H1 (cell line): ENCODE measurements around the gene ZGLP1. TPM values are rescaled to one million over a fixed set of nuclear protein-coding genes. Genes with fewer than 3 reads are reported as not detected.

Source experiments
- CTCF ChIA-PET: fragments of 300-600 bp; sonication (Branson Sonifier 250); formaldehyde crosslinking; loops from one replicate; lab custom pipeline; 2021; ENCODE audit not compliant: partially characterized antibody; lab: Charles Lee
- POLR2A ChIA-PET: fragments of 300-600 bp; sonication (Branson Sonifier 250); formaldehyde crosslinking; loops from one replicate; lab custom pipeline; 2021; ENCODE audit warnings: inconsistent platforms; ENCODE audit not compliant: partially characterized antibody; lab: Charles Lee
- DNase-seq, 2 experiments: peaks; one replicate each; pipeline versions ENCODE4 v3.0.0 to v3.0.0-alpha.2; 2010 to 2022; ENCODE audit warnings: low spot score in 2 of 2, low read depth in 1 of 2, mixed read lengths in 1 of 2
- FAIRE-seq: peaks from 2 replicates; lab custom pipeline; 2011; peaks lifted over from hg19 to GRCh38; lab: Jason Lieb, UNC
- H2AFZ ChIP-seq: 2 replicates; pipeline ENCODE4 v1.8.1; 2012; ENCODE audit warnings: low read length, inconsistent platforms
- H2AK5ac ChIP-seq: 2 replicates; pipeline ENCODE4 v1.6.1; 2013; ENCODE audit warnings: low read depth, low read length
- H2BK120ac ChIP-seq: replicated peaks from 2 replicates; pipeline ENCODE3; 2013; ENCODE audit warnings: low read depth, low read length, inconsistent platforms
- H2BK12ac ChIP-seq: 2 replicates; pipeline ENCODE4 v1.6.1; 2013; ENCODE audit warnings: low read depth, low read length
- H2BK15ac ChIP-seq: 2 replicates; pipeline ENCODE4 v1.6.1; 2013; ENCODE audit warnings: low read length
- H2BK20ac ChIP-seq: 2 replicates; pipeline ENCODE4 v1.6.1; 2013; ENCODE audit warnings: low read length
- H2BK5ac ChIP-seq: 2 replicates; pipeline ENCODE4 v1.6.1; 2013; ENCODE audit warnings: low read depth, low read length
- H3K14ac ChIP-seq: 2 replicates; pipeline ENCODE4 v1.6.1; 2013; ENCODE audit warnings: inconsistent platforms; ENCODE audit not compliant: insufficient read length
- H3K18ac ChIP-seq: 2 replicates; pipeline ENCODE4 v1.6.1; 2013; ENCODE audit warnings: low read length; ENCODE audit errors: extremely low read depth
- H3K23ac ChIP-seq: 2 replicates; pipeline ENCODE4 v1.6.1; 2013; ENCODE audit warnings: inconsistent platforms; ENCODE audit not compliant: insufficient read length
- H3K23me2 ChIP-seq: 2 replicates; pipeline ENCODE4 v1.6.1; 2013; ENCODE audit warnings: low read depth, low read length
- H3K27ac ChIP-seq: 2 replicates; pipeline ENCODE4 v1.6.1; 2011; ENCODE audit warnings: low read depth, low read length, inconsistent platforms
- H3K27me3 ChIP-seq, 4 experiments: replicated peaks in 1 of 4; 1 replicate in 1 of 4; 2 replicates in 3 of 4; pipeline versions ENCODE4 v1.6.1 to v1.8.1; 2011 to 2013; ENCODE audit warnings: low read length in 3 of 4, mild to moderate bottlenecking in 3 of 4, inconsistent platforms in 2 of 4, mixed read lengths in 2 of 4, moderate library complexity in 1 of 4; ENCODE audit not compliant: control insufficient read depth in 3 of 4, insufficient read depth in 3 of 4; ENCODE audit errors: extremely low read depth in 1 of 4
- H3K36me3 ChIP-seq, 4 experiments: 2 replicates each; pipeline versions ENCODE4 v1.6.1 to v1.8.1; 2011 to 2013; ENCODE audit warnings: mild to moderate bottlenecking in 4 of 4, low read length in 3 of 4, moderate library complexity in 2 of 4, control low read depth in 1 of 4, inconsistent platforms in 1 of 4; ENCODE audit not compliant: insufficient read depth in 4 of 4, control insufficient read depth in 2 of 4
- H3K4ac ChIP-seq: replicated peaks from 2 replicates; pipeline ENCODE3; 2013; ENCODE audit warnings: low read length, low read depth, mixed read lengths, inconsistent platforms; ENCODE audit not compliant: insufficient read length
- H3K4me1 ChIP-seq, 4 experiments: replicated peaks in 1 of 4; 1 replicate in 1 of 4; 2 replicates in 3 of 4; pipeline versions ENCODE4 v1.6.1 to v1.8.1; 2011 to 2013; ENCODE audit warnings: low read length in 3 of 4, inconsistent platforms in 2 of 4, mixed read lengths in 1 of 4; ENCODE audit not compliant: insufficient read depth in 4 of 4, control insufficient read depth in 3 of 4
- H3K4me2 ChIP-seq, 2 experiments: 2 replicates each; pipeline versions ENCODE4 v1.6.1 to v1.8.1; 2011 to 2013; ENCODE audit warnings: low read depth in 2 of 2, low read length in 2 of 2, control low read depth in 1 of 2, inconsistent platforms in 1 of 2, mild to moderate bottlenecking in 1 of 2; ENCODE audit not compliant: insufficient read depth in 1 of 2
- H3K4me3 ChIP-seq, 4 experiments: fragments of 200-600, 300-600 bp in 1 of 4; sonication (generic), shearing (Covaris generic), sonication (Bioruptor Twin) in 1 of 4; 2 replicates each; pipeline versions ENCODE4 v1.5.1 to v1.8.1; 2011 to 2016; ENCODE audit warnings: low read length in 4 of 4, low read depth in 3 of 4, control low read depth in 2 of 4, inconsistent platforms in 2 of 4, mild to moderate bottlenecking in 2 of 4, mixed read lengths in 1 of 4, moderate library complexity in 1 of 4; ENCODE audit not compliant: insufficient read depth in 2 of 4; ENCODE audit errors: extremely low read depth in 1 of 4
- H3K56ac ChIP-seq: replicated peaks from 2 replicates; pipeline ENCODE3; 2013; ENCODE audit warnings: low read depth, mild to moderate bottlenecking, mixed read lengths, low read length, inconsistent platforms; ENCODE audit not compliant: insufficient read length
- H3K79me1 ChIP-seq: 2 replicates; pipeline ENCODE4 v1.6.1; 2013; ENCODE audit warnings: low read depth, low read length, control low read depth
- H3K79me2 ChIP-seq, 2 experiments: 2 replicates each; pipeline versions ENCODE4 v1.6.1 to v1.8.1; 2012 to 2013; ENCODE audit warnings: low read length in 2 of 2, mild to moderate bottlenecking in 2 of 2, inconsistent platforms in 1 of 2; ENCODE audit not compliant: insufficient read depth in 2 of 2, control insufficient read depth in 1 of 2
- H3K9ac ChIP-seq, 4 experiments: replicated peaks in 1 of 4; 1 replicate in 1 of 4; 2 replicates in 3 of 4; pipeline versions ENCODE4 v1.6.1 to v1.8.1; 2011 to 2013; ENCODE audit warnings: low read depth in 3 of 4, low read length in 3 of 4, control low read depth in 2 of 4, mild to moderate bottlenecking in 2 of 4, moderate library complexity in 2 of 4, inconsistent platforms in 1 of 4; ENCODE audit errors: extremely low read depth in 1 of 4
- H3K9me3 ChIP-seq, 2 experiments: 2 replicates each; pipeline versions ENCODE4 v1.6.1 to v1.8.1; 2012 to 2013; ENCODE audit warnings: mild to moderate bottlenecking in 2 of 2, moderate library complexity in 2 of 2, control low read depth in 1 of 2, inconsistent platforms in 1 of 2, low read depth in 1 of 2, low read length in 1 of 2, mixed read lengths in 1 of 2; ENCODE audit not compliant: insufficient read depth in 2 of 2
- H4K20me1 ChIP-seq, 2 experiments: replicated peaks in 1 of 2; 2 replicates each; pipeline versions ENCODE3 to v1.8.1; 2011 to 2013; ENCODE audit warnings: inconsistent platforms in 2 of 2, low read length in 2 of 2, mild to moderate bottlenecking in 1 of 2; ENCODE audit not compliant: insufficient read depth in 2 of 2, control insufficient read depth in 1 of 2
- H4K5ac ChIP-seq: 2 replicates; pipeline ENCODE4 v1.6.1; 2013; ENCODE audit warnings: low read length, low read depth, mixed read lengths, inconsistent platforms; ENCODE audit not compliant: insufficient read length
- H4K8ac ChIP-seq: 2 replicates; pipeline ENCODE4 v1.8.0; 2013; ENCODE audit warnings: mild to moderate bottlenecking, moderate library complexity, low read length, inconsistent platforms; ENCODE audit not compliant: insufficient read depth; ENCODE audit errors: extremely low read depth
- H4K91ac ChIP-seq: replicated peaks from 2 replicates; pipeline ENCODE3; 2013; ENCODE audit warnings: low read length, mixed read lengths, inconsistent platforms; ENCODE audit not compliant: insufficient read length
- RXRA ChIP-seq: IDR thresholded peaks from 2 replicates; pipeline ENCODE4 v1.6.1; 2011; ENCODE audit warnings: low read depth, mild to moderate bottlenecking, low read length, moderate library complexity; ENCODE audit not compliant: insufficient read depth
- WGBS, 2 experiments: shearing (Covaris generic) in 1 of 2; methylation state at CpG; one replicate each; pipeline versions ENCODE4 v1.1.6 to v1.1.7; 2013 to 2015; ENCODE audit warnings: low lambda C conversion rate in 2 of 2, mixed read lengths in 2 of 2, inconsistent platforms in 1 of 2, low coverage in 1 of 2, missing lambda C conversion rate in 1 of 2; ENCODE audit not compliant: insufficient replicate concordance in 2 of 2, insufficient coverage in 1 of 2, insufficient read length in 1 of 2; ENCODE audit errors: extremely low coverage in 1 of 2, missing lambda C conversion rate in 1 of 2; 5-methylcytosine and 5-hydroxymethylcytosine counted together
- polyA plus RNA-seq, 7 experiments: library from polyadenylated mRNA; depleted of rRNA in 3 of 7; stranded (reverse) in 5 of 7; unstranded in 2 of 7; fragments of >200 nt in 5 of 7; fragments of 200-250 nt in 2 of 7; gene quantifications; 1 replicate in 5 of 7; 2 replicates in 1 of 7; 4 replicates in 1 of 7; pipeline versions ENCODE4 v1.2.1 to v1.2.3, GENCODE V29; 2011 to 2013; ENCODE audit warnings: missing spikeins in 2 of 7, mixed read lengths in 2 of 7
- total RNA-seq: library from RNA; stranded (reverse); fragmentation: NEBNext Ultra II Directional; extraction: Animal tissue kit (Norgen Biotek cat#: 25700); gene quantifications from 2 replicates; pipeline ENCODE4 v1.2.1, GENCODE V29; 2021

ZGLP1 gene
- total and polyA plus RNA-seq, 2 of the 8 experiments (the other 6 are each of a cell fraction or from before 2014, with no cell fraction given), result 4.2 to 5.1 TPM

GRCh38 chr19:10274589-10274988 lies 35.0 kb downstream of the ZGLP1 start:
- Histone ChIP-seq H3K56ac (no peak overlapping the region), H2BK20ac (no peak overlapping the region), H3K14ac (no peak overlapping the region), H4K5ac (no peak overlapping the region), H4K91ac (no peak overlapping the region), H3K4ac (no peak overlapping the region), H3K18ac (no peak overlapping the region), H3K9me3 (no peaks in the 10 kb centered on the region), H3K79me2 (no peaks in the 10 kb centered on the region), H3K27me3 (peaks cover 9 to 24% (median 21%) of the 10 kb centered on the region in 4 experiments), H2BK12ac (no peak overlapping the region), H2AFZ (no peak overlapping the region), H3K4me3 (no peak overlapping the region), H2BK15ac (no peak overlapping the region), H4K8ac (no peak overlapping the region), H4K20me1 (no peaks in the 10 kb centered on the region), H3K4me2 (no peak overlapping the region), H2AK5ac (no peak overlapping the region), H3K4me1 (peaks cover 0 to 8% (median 5%) of the 10 kb centered on the region in 4 experiments; a peak in 5 of 7 replicates), H2BK120ac (no peak overlapping the region), H2BK5ac (no peak overlapping the region), H3K36me3 (no peaks in the 10 kb centered on the region), H3K27ac (no peak overlapping the region), H3K9ac (no peak overlapping the region), H3K23ac (no peak overlapping the region), H3K79me1 (no peaks in the 10 kb centered on the region), H3K23me2 (peaks cover 11% of the 10 kb centered on the region; the same call in 1 of the 2 replicates)
- CTCF ChIA-PET, result interaction anchor here (0.7 to 1.8 kb wide), 8 partner anchors 8 to 1696 kb away, joined by 3 to 9 read pairs (median 4); partner anchors contain the start of genes ICAM4, ICAM5 and RAVER1
- no peak for TF ChIP-seq RXRA
- WGBS, 2 experiments, result 83% methylated on average over 10 of the region's 10 CpGs; no CpG with 5 or more reads in 1 of the 2 experiments
- POLR2A ChIA-PET, result interaction anchor here (0.8 kb wide), 1 partner anchor 140 kb away, joined by 3 read pairs; no protein-coding TSS in a partner anchor
- DNase-seq (no peak), FAIRE-seq (no peak)
